ENCODE measurements around the gene CSNK2A1. TPM values are rescaled to one million over a fixed set of nuclear protein-coding genes. Genes with fewer than 3 reads are reported as not detected.
"Not testable (repeated sequence)": the region's sequence is repeated elsewhere in the genome, so short reads cannot be mapped to it uniquely, and the experiment has no call there.

The CSNK2A1 gene
- polyA plus RNA-seq, 1 experiment, result 136 TPM

- POLR2A ChIA-PET, result interaction anchor here (1.2 kb wide), 1 partner anchor 18 kb away, joined by 3 read pairs; no protein-coding TSS in a partner anchor
- DNase-seq (ENCODE audit: low read depth, low spot score), result no peak
- Histone ChIP-seq H3K27me3 (ENCODE audit: control insufficient read depth, insufficient read depth, low read length) (no peaks in the 10 kb centered on the region), H3K4me3 (ENCODE audit: low read depth, low read length) (peak overlapping the region; percentile 81), H3K9me3 (ENCODE audit: control insufficient read depth, insufficient read depth, low read length) (no peaks in the 10 kb centered on the region; the same call in 1 of the 2 replicates), H3K27ac (ENCODE audit: low read depth, low read length) (no peak overlapping the region)
- TF ChIP-seq CTCF (IDR thresholded peaks at IDR 0.05; ENCODE audit: low read depth, low read length), result no peak
- CTCF ChIA-PET, result interaction anchor here (1.7 kb wide), 1 partner anchor 29 kb away, joined by 8 read pairs; no protein-coding TSS in a partner anchor
Measured at GRCh38 chr20:460707-461106, 82.9 kb downstream of the CSNK2A1 start.

- ChIA-PET CTCF (interaction anchor here (0.7 to 1.7 kb wide), 4 partner anchors 18 to 246 kb away, joined by 3 to 8 read pairs (median 4); no protein-coding TSS in a partner anchor), POLR2A (interaction anchor here (1.2 kb wide), 1 partner anchor 18 kb away, joined by 3 read pairs; no protein-coding TSS in a partner anchor)
- TF ChIP-seq CTCF (IDR thresholded peaks at IDR 0.05; ENCODE audit: low read depth, low read length), result no peak
- DNase-seq (ENCODE audit: low read depth, low spot score), result no peak
- H3K27ac ChIP-seq (ENCODE audit: low read depth, low read length), result no peak overlapping the region
- H3K4me3 ChIP-seq (ENCODE audit: low read depth, low read length), result peak overlapping the region; percentile 81
- H3K9me3 ChIP-seq (ENCODE audit: control insufficient read depth, insufficient read depth, low read length), result no peaks in the 10 kb centered on the region; the same call in 1 of the 2 replicates
- no peaks in the 10 kb centered on the region for H3K27me3 ChIP-seq (ENCODE audit: control insufficient read depth, insufficient read depth, low read length)
Measured at GRCh38 chr20:460180-460579, 83.4 kb downstream of the CSNK2A1 start.

- H3K27me3 ChIP-seq (ENCODE audit: control insufficient read depth, insufficient read depth, low read length), result no peaks in the 10 kb centered on the region
- no peak for TF ChIP-seq CTCF (IDR thresholded peaks at IDR 0.05; ENCODE audit: low read depth, low read length)
- no peaks in the 10 kb centered on the region; the same call in 1 of the 2 replicates for H3K9me3 ChIP-seq (ENCODE audit: control insufficient read depth, insufficient read depth, low read length)
- no peak overlapping the region for H3K27ac ChIP-seq (ENCODE audit: low read depth, low read length)
- H3K4me3 ChIP-seq (ENCODE audit: low read depth, low read length), result no peak overlapping the region
- CTCF ChIA-PET, result interaction anchor here (0.9 to 1.4 kb wide), 2 partner anchors 19 to 128 kb away, joined by 3 read pairs; no protein-coding TSS in a partner anchor
- DNase-seq (ENCODE audit: low read depth, low spot score), result no peak
- POLR2A ChIA-PET, result no interaction called here
Measured at GRCh38 chr20:458776-459175, 84.8 kb downstream of the CSNK2A1 start.

- CTCF ChIA-PET, result interaction anchor here (0.6 kb wide), 1 partner anchor 23 kb away, joined by 3 read pairs; no protein-coding TSS in a partner anchor
- no peak for DNase-seq (ENCODE audit: low read depth, low spot score)
- no peaks in the 10 kb centered on the region for H3K27me3 ChIP-seq (ENCODE audit: control insufficient read depth, insufficient read depth, low read length)
- no peak for TF ChIP-seq CTCF (IDR thresholded peaks at IDR 0.05; ENCODE audit: low read depth, low read length)
- no peaks in the 10 kb centered on the region for H3K9me3 ChIP-seq (ENCODE audit: control insufficient read depth, insufficient read depth, low read length)
- H3K4me3 ChIP-seq (ENCODE audit: low read depth, low read length), result no peak overlapping the region
- POLR2A ChIA-PET, result no interaction called here
- H3K27ac ChIP-seq (ENCODE audit: low read depth, low read length), result no peak overlapping the region
Measured at GRCh38 chr20:454951-455350, 88.6 kb downstream of the CSNK2A1 start.

GRCh38 chr20:452021-452420, 91.6 kb downstream of the CSNK2A1 start:
- H3K27me3 ChIP-seq (ENCODE audit: control insufficient read depth, insufficient read depth, low read length); POLR2A ChIA-PET; H3K27ac ChIP-seq (ENCODE audit: low read depth, low read length); H3K4me3 ChIP-seq (ENCODE audit: low read depth, low read length); CTCF ChIA-PET; H3K9me3 ChIP-seq (ENCODE audit: control insufficient read depth, insufficient read depth, low read length); DNase-seq (ENCODE audit: low read depth, low spot score): not testable (repeated sequence)

All from AG04450 (cell line).